Prostate gland (tissue), 2 donors: Measurements from ENCODE around the gene C4orf50.

Experiments used
- CTCF ChIP-seq, 4 experiments: fragments of 200-600 bp in 2 of 4; fragments of 450-650 bp in 2 of 4; sonication (generic) in 2 of 4; IDR thresholded peaks; 1 replicate in 3 of 4; 2 replicates in 1 of 4; pipeline ENCODE4 v1.5.1; 2016 to 2019; ENCODE audit warnings: antibody characterized with exemption in 4 of 4, mild to moderate bottlenecking in 2 of 4, moderate library complexity in 2 of 4
- POLR2A ChIP-seq: fragments of 450-650 bp; IDR thresholded peaks from one replicate; pipeline ENCODE4 v1.6.1; 2016; ENCODE audit warnings: antibody characterized with exemption, mild to moderate bottlenecking

- no peak for TF ChIP-seq CTCF (IDR thresholded peaks at IDR 0.05)
- TF ChIP-seq POLR2A, result no peak
Observed at GRCh38 chr4:5874811-5875449, 143.3 kb downstream of the C4orf50 start.
